HepG2 (cell line): ENCODE results near the gene PHF3. TPM values are rescaled to one million over a fixed set of nuclear protein-coding genes. Genes with fewer than 3 reads are reported as not detected.

ENCODE experiments used
- ATAC-seq: fragments of 200-7000 bp; cut with Tn5 transposase; 3 replicates; pipeline ENCODE4 v1.9.1; 2020; ENCODE audit warnings: mild to moderate bottlenecking, moderate library complexity
- BruUV-seq: library from RNA; stranded (reverse); fragments of 400-500 nt; replicated peaks from 2 replicates; lab custom pipeline; 2021; lab: Mats Ljungman, UMichigan
- CTCF ChIA-PET: fragments of 300-600 bp; formaldehyde crosslinking; extraction: SDS; loops from one replicate; lab custom pipeline; 2021; ENCODE audit warnings: low total read pairs, inconsistent platforms, low intra/inter-chr PET ratio; lab: Yijun Ruan, JAX
- POLR2A ChIA-PET: fragments of 350-600 bp; sonication (Branson Sonifier 250); formaldehyde crosslinking; loops from one replicate; lab custom pipeline; 2020; ENCODE audit warnings: antibody characterized with exemption, inconsistent platforms; lab: Yijun Ruan, JAX
- DNase-seq: peaks from one replicate; pipeline ENCODE4 v3.0.0-alpha.2; 2015; ENCODE audit warnings: low spot score
- FAIRE-seq: peaks from 3 replicates; lab custom pipeline; 2011; peaks lifted over from hg19 to GRCh38; lab: Jason Lieb, UNC
- H2AFZ ChIP-seq: one replicate; pipeline ENCODE4 v1.6.1; 2011; ENCODE audit warnings: low read length, inconsistent platforms
- H3K27ac ChIP-seq: fragments of 300-600 bp; 3 replicates; pipeline ENCODE4 v1.8.0; 2011; ENCODE audit warnings: mixed run types, mild to moderate bottlenecking, mixed read lengths, low read length, inconsistent platforms; ENCODE audit not compliant: insufficient read depth; ENCODE audit errors: extremely low read length
- H3K27me3 ChIP-seq, 2 experiments: fragments of 200-600 bp in 1 of 2; 2 replicates in 1 of 2; 3 replicates in 1 of 2; pipeline versions ENCODE4 v1.6.0 to v1.8.0; 2011; ENCODE audit warnings: low read length in 2 of 2, mild to moderate bottlenecking in 2 of 2, moderate library complexity in 2 of 2, inconsistent platforms in 1 of 2; ENCODE audit not compliant: insufficient read depth in 2 of 2, control insufficient read depth in 1 of 2
- H3K36me3 ChIP-seq, 2 experiments: fragments of 200-600 bp in 1 of 2; replicated peaks in 1 of 2; 2 replicates in 1 of 2; 3 replicates in 1 of 2; pipeline versions ENCODE4 v1.5.1 to v1.8.0; 2011; ENCODE audit warnings: low read length in 2 of 2, inconsistent platforms in 1 of 2; ENCODE audit not compliant: insufficient read depth in 2 of 2, control insufficient read depth in 1 of 2
- H3K4me1 ChIP-seq: 2 replicates; pipeline ENCODE4 v1.5.1; 2012; ENCODE audit warnings: low read length, inconsistent platforms; ENCODE audit not compliant: insufficient read depth
- H3K4me2 ChIP-seq: 2 replicates; pipeline ENCODE4 v1.6.0; 2011; ENCODE audit warnings: low read depth, low read length, inconsistent platforms
- H3K4me3 ChIP-seq, 3 experiments: fragments of 200-600 bp in 1 of 3; sonication (generic), shearing (Covaris generic) in 1 of 3; replicated peaks in 1 of 3; 2 replicates each; pipeline ENCODE4 v1.5.1; 2011 to 2016; ENCODE audit warnings: low read length in 3 of 3, inconsistent platforms in 2 of 3, low read depth in 2 of 3, mild to moderate bottlenecking in 2 of 3, control low read depth in 1 of 3, mixed read lengths in 1 of 3; ENCODE audit not compliant: insufficient read depth in 1 of 3
- H3K79me2 ChIP-seq: one replicate; pipeline ENCODE4 v1.6.1; 2011; ENCODE audit warnings: low read length, inconsistent platforms; ENCODE audit not compliant: insufficient read depth
- H3K9ac ChIP-seq: 2 replicates; pipeline ENCODE4 v1.6.0; 2011; ENCODE audit warnings: mild to moderate bottlenecking, low read depth, low read length, inconsistent platforms; ENCODE audit not compliant: insufficient read depth
- H3K9me3 ChIP-seq: 2 replicates; pipeline ENCODE4 v1.5.1; 2012; ENCODE audit warnings: mild to moderate bottlenecking, low read length
- H4K20me1 ChIP-seq: 2 replicates; pipeline ENCODE4 v1.6.0; 2011; ENCODE audit warnings: inconsistent platforms, mild to moderate bottlenecking, low read length, moderate library complexity; ENCODE audit not compliant: insufficient read depth
- ARID5B ChIP-seq: IDR thresholded peaks from 2 replicates; pipeline ENCODE4 v1.4.0; 2020; ENCODE audit warnings: mild to moderate bottlenecking, missing genetic modification reagents
- BHLHE40 ChIP-seq: IDR thresholded peaks from 2 replicates; pipeline ENCODE4 v1.6.1; 2011; ENCODE audit warnings: low read length, improper control_type of control experiment
- EP300 ChIP-seq, 3 experiments: sonication (generic) in 1 of 3; formaldehyde crosslinking in 1 of 3; IDR thresholded peaks; 2 replicates each; pipeline versions ENCODE4 v1.5.1 to v1.6.1; 2011 to 2020; ENCODE audit warnings: low read depth in 2 of 3, low read length in 2 of 3, borderline replicate concordance in 1 of 3, improper control_type of control experiment in 1 of 3, mild to moderate bottlenecking in 1 of 3, missing genetic modification reagents in 1 of 3, moderate library complexity in 1 of 3
- FOSL2 ChIP-seq: sonication (generic); formaldehyde crosslinking; IDR thresholded peaks from 2 replicates; pipeline ENCODE4 v1.4.0; 2020; ENCODE audit warnings: missing genetic modification reagents
- GATAD2A ChIP-seq: IDR thresholded peaks from 2 replicates; pipeline ENCODE4 v1.6.1; 2016
- MAFF ChIP-seq: IDR thresholded peaks from 2 replicates; pipeline ENCODE4 v1.6.1; 2011; ENCODE audit warnings: low read depth, low read length, improper control_type of control experiment
- PHB2 ChIP-seq: fragments of 450-650 bp; IDR thresholded peaks from 2 replicates; pipeline ENCODE4 v1.6.1; 2018; ENCODE audit not compliant: partially characterized antibody
- SAP130 ChIP-seq: IDR thresholded peaks from 2 replicates; pipeline ENCODE4 v1.6.1; 2016; ENCODE audit warnings: low read depth
- SOX13 ChIP-seq, 3 experiments: fragments of 450-650 bp in 1 of 3; sonication (generic) in 1 of 3; formaldehyde crosslinking in 1 of 3; IDR thresholded peaks in 2 of 3; conservative IDR thresholded peaks in 1 of 3; 2 replicates each; pipeline versions ENCODE4 v1.5.0 to v1.6.1; 2016 to 2020; ENCODE audit warnings: antibody characterized with exemption in 1 of 3, mild to moderate bottlenecking in 1 of 3, missing compliant biosample characterization in 1 of 3, missing genetic modification reagents in 1 of 3, moderate library complexity in 1 of 3
- SOX5 ChIP-seq: IDR thresholded peaks from 2 replicates; pipeline ENCODE4 v1.6.1; 2016; ENCODE audit warnings: borderline replicate concordance
- SP1 ChIP-seq, 2 experiments: fragments of 450-650 bp in 1 of 2; sonication (generic) in 1 of 2; formaldehyde crosslinking in 1 of 2; IDR thresholded peaks; 2 replicates each; pipeline versions ENCODE4 v1.4.0 to v1.6.1; 2016 to 2020; ENCODE audit warnings: missing genetic modification reagents in 1 of 2
- TCF7 ChIP-seq: sonication (generic); IDR thresholded peaks from 2 replicates; pipeline ENCODE4 v1.6.1; 2016; ENCODE audit warnings: antibody characterized with exemption, low read depth
- TCF7L2 ChIP-seq: IDR thresholded peaks from 2 replicates; pipeline ENCODE4 v1.6.1; 2011; ENCODE audit warnings: mild to moderate bottlenecking, low read depth, low read length, moderate library complexity
- TGIF2 ChIP-seq: IDR thresholded peaks from 2 replicates; pipeline ENCODE4 v1.6.1; 2016; ENCODE audit warnings: control low read depth, missing compliant biosample characterization
- ZNF547 ChIP-seq: sonication (generic); formaldehyde crosslinking; IDR thresholded peaks from 2 replicates; pipeline ENCODE4 v1.5.1; 2020; ENCODE audit warnings: mild to moderate bottlenecking, missing genetic modification reagents
- ZZZ3 ChIP-seq: sonication (generic); formaldehyde crosslinking; IDR thresholded peaks from 2 replicates; pipeline ENCODE4 v1.4.0; 2020; ENCODE audit warnings: missing genetic modification reagents, mild to moderate bottlenecking, borderline replicate concordance
- WGBS: methylation state at CpG from one replicate; pipeline ENCODE4 v1.1.6; 2017; ENCODE audit warnings: low lambda C conversion rate; 5-methylcytosine and 5-hydroxymethylcytosine counted together
- in situ Hi-C: cut with HindIII; loops from 2 replicates; pipeline ENCODE4 v1.10.0; 2017; ENCODE audit warnings: low pct_unique_long_range_greater_than_20kb; ENCODE audit not compliant: extremely low pct_ligation_motif_present
- intact Hi-C: fragments of 100-400 bp; cut with micrococcal nuclease; formaldehyde crosslinking; loops from one replicate; pipeline ENCODE4 v1.10.0; 2022; ENCODE audit not compliant: unreplicated experiment
- polyA plus RNA-seq, 8 experiments: library from polyadenylated mRNA; depleted of rRNA in 3 of 8; stranded (reverse) in 7 of 8; unstranded in 1 of 8; fragments of >200 nt; fragmentation: Illumina TruSeq in 4 of 8; extraction: Trizol in 4 of 8; gene quantifications; 2 replicates each; pipeline versions ENCODE4 v1.2.1 to v1.2.3, GENCODE V29; 2011 to 2016; ENCODE audit warnings: low read depth in 4 of 8, missing spikeins in 1 of 8, mixed read lengths in 1 of 8; ENCODE audit not compliant: insufficient read depth in 1 of 8
- total RNA-seq, 5 experiments: library from RNA; depleted of rRNA; stranded (reverse); fragments of >200 nt; fragmentation: Illumina TruSeq; extraction: Trizol; gene quantifications; 2 replicates each; pipeline ENCODE4 v1.2.3, GENCODE V29; 2016; ENCODE audit warnings: low read depth in 1 of 5
- TF ChIP-seq, protein P1 (sequence below): IDR thresholded peaks from 2 replicates; pipeline ENCODE4 v1.6.1; 2012; ENCODE audit warnings: low read depth, low read length, improper control_type of control experiment

PHF3 gene
- total and polyA plus RNA-seq, 2 of the 13 experiments (the other 11 are each of a cell fraction or from before 2014, with no cell fraction given): 19.8 to 70.4 TPM

DNA sequence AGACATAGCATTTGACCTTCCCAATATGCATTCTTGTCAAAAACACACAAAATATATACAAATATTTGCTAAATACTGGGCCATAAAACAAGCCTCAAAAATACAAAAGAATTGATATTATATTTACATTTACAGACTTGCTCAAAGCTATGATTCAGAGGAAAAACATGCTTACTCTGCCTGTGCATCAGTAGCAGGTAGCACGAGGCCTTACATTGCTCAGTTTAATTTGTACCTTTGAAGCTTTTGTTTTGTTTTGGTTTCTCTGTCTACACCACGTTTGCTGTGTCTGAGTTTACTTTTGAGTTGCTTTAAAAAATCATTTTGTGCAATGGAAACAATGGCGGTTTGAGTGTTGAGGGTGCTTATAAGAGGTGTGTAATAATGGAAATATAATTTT is 99.3 kb downstream of the PHF3 start:
- no peak for FAIRE-seq
- 49% methylated on average over 3 of the region's 3 CpGs for WGBS
- Histone ChIP-seq H3K4me1 (peaks cover 24% of the 10 kb centered on the region), H4K20me1 (no peaks in the 10 kb centered on the region), H3K27ac (no peak overlapping the region), H2AFZ (no peak overlapping the region), H3K9me3 (no peaks in the 10 kb centered on the region), H3K79me2 (no peaks in the 10 kb centered on the region), H3K4me2 (no peak overlapping the region), H3K27me3 (no peaks in the 10 kb centered on the region), H3K9ac (no peak overlapping the region), H3K4me3 (no peak overlapping the region), H3K36me3 (peaks cover 0 to 1% of the 10 kb centered on the region in 2 experiments; a peak in 1 of 5 replicates)
- POLR2A ChIA-PET: no interaction called here
- intact Hi-C loops: no loop called here
- peak; percentile 30 for DNase-seq
- BruUV-seq: no TSS peak
- in situ Hi-C loops: no loop called here
- CTCF ChIA-PET: no interaction called here
- peak; percentile 28; the same call in 2 of the 3 replicates for ATAC-seq
- no peak for TF ChIP-seq ZZZ3 (CRISPR knock-in tag)
- peak; percentile 24; the same call in 1 of the 2 replicates for TF ChIP-seq SAP130
- no peak for TF ChIP-seq ZNF547 (CRISPR knock-in tag)
- peak; percentile 16; the same call in 1 of the 2 replicates for TF ChIP-seq MAFF
- TF ChIP-seq, protein P1, sequence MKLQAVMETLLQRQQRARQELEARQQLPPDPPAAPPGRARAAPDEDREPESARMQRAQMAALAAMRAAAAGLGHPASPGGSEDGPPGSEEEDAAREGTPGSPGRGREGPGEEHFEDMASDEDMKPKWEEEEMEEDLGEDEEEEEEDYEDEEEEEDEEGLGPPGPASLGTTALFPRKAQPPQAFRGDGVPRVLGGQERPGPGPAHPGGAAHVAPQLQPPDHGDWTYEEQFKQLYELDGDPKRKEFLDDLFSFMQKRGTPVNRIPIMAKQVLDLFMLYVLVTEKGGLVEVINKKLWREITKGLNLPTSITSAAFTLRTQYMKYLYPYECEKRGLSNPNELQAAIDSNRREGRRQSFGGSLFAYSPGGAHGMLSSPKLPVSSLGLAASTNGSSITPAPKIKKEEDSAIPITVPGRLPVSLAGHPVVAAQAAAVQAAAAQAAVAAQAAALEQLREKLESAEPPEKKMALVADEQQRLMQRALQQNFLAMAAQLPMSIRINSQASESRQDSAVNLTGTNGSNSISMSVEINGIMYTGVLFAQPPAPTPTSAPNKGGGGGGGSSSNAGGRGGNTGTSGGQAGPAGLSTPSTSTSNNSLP: 0 out of 2 replicates have a peak, but pooled peaks have one; percentile 22
- no peak for TF ChIP-seq PHB2
- peak; percentile 49; the same call in 1 of the 2 replicates for TF ChIP-seq FOSL2 (CRISPR knock-in tag)
- no peak for TF ChIP-seq TCF7L2
- TF ChIP-seq TGIF2 (CRISPR knock-in tag): no peak
- no peak for TF ChIP-seq SP1 (IDR thresholded peaks at IDR 0.05)
- no peak for TF ChIP-seq SP1 (CRISPR knock-in tag; IDR thresholded peaks at IDR 0.05)
- TF ChIP-seq SOX13 (IDR thresholded peaks at IDR 0.05): 0 out of 2 replicates have a peak, but pooled peaks have one; percentile 28
- TF ChIP-seq SOX13 (CRISPR knock-in tag; conservative IDR thresholded peaks at IDR 0.05 in 1 of 2, IDR thresholded peaks at IDR 0.05 in 1 of 2): peak in 1 of 2 experiments; percentile 18; a peak in 1 of 4 replicates
- TF ChIP-seq TCF7: 0 out of 2 replicates have a peak, but pooled peaks have one; percentile 30
- peak in 1 of 2 experiments; percentile 14; a peak in 1 of 4 replicates for TF ChIP-seq EP300 (IDR thresholded peaks at IDR 0.05; ENCODE audit: low read depth in 2 of 2, low read length in 2 of 2)
- TF ChIP-seq EP300 (CRISPR knock-in tag; IDR thresholded peaks at IDR 0.05; ENCODE audit: borderline replicate concordance): no peak
- 0 out of 2 replicates have a peak, but pooled peaks have one; percentile 49 for TF ChIP-seq BHLHE40
- TF ChIP-seq GATAD2A (CRISPR knock-in tag): no peak
- peak; percentile 57; the same call in 1 of the 2 replicates for TF ChIP-seq SOX5 (CRISPR knock-in tag)
- peak; percentile 55; the same call in 1 of the 2 replicates for TF ChIP-seq ARID5B
